Measurements from ENCODE around the gene MTX1. TPM values are rescaled to one million over a fixed set of nuclear protein-coding genes. Genes with fewer than 3 reads are reported as not detected.

MTX1 gene
- total RNA-seq, 1 experiment from 2014 or later, result 69.1 TPM

- Histone ChIP-seq H3K9me3 (ENCODE audit: control insufficient read depth in 1 of 2, insufficient read depth in 1 of 2, low read depth in 1 of 2, low read length in 2 of 2) (no peaks in the 10 kb centered on the region), H3K79me2 (ENCODE audit: insufficient read depth, low read length) (no peaks in the 10 kb centered on the region), H3K4me2 (ENCODE audit: low read length) (no peak overlapping the region), H3K4me3 (replicated peaks in 1 of 2; ENCODE audit: low read depth in 1 of 2, low read length in 2 of 2) (no peak overlapping the region), H3K9me2 (ENCODE audit: insufficient read depth) (no peaks in the 10 kb centered on the region), H3K4me1 (ENCODE audit: control insufficient read depth in 1 of 2, insufficient read depth in 2 of 2, low read length in 2 of 2) (no peaks in the 10 kb centered on the region; a peak in 2 of 4 replicates), H3K9ac (ENCODE audit: low read length) (no peak overlapping the region), H2AFZ (ENCODE audit: low read depth, low read length, poor library complexity, severe bottlenecking) (no peak overlapping the region), H3K27ac (ENCODE audit: low read depth, low read length) (no peak overlapping the region), H3K36me3 (ENCODE audit: control insufficient read depth in 1 of 2, insufficient read depth in 2 of 2, low read length in 2 of 2) (no peaks in the 10 kb centered on the region), H3K27me3 (ENCODE audit: insufficient read depth, low read length) (no peaks in the 10 kb centered on the region), H4K20me1 (ENCODE audit: insufficient read depth) (no peaks in the 10 kb centered on the region)
- ChIA-PET POLR2A (interaction anchor here (2.6 kb wide), 1 partner anchor 8 kb away, joined by 11 read pairs; no protein-coding TSS in a partner anchor), CTCF (interaction anchor here (2.4 kb wide), 1 partner anchor 13 kb away, joined by 9 read pairs; the partner anchor contains the start of gene KRTCAP2), RAD21 (ENCODE audit: low non-redundant PET in 1 of 2, low total read pairs in 2 of 2, uncharacterized antibody in 2 of 2, unreplicated experiment in 2 of 2) (no interaction called here)
- DNase-seq (ENCODE audit: low read depth, low spot score) (no peak), ATAC-seq (no peak)
- no peak for TF ChIP-seq CEBPB (IDR thresholded peaks at IDR 0.05; ENCODE audit: low read depth)
- TF ChIP-seq FOSL1 (IDR thresholded peaks at IDR 0.05; ENCODE audit: low read depth), result no peak
- TF ChIP-seq RAD21 (IDR thresholded peaks at IDR 0.05; ENCODE audit: low read depth), result no peak
- no peak for TF ChIP-seq ZBTB33 (IDR thresholded peaks at IDR 0.05; ENCODE audit: extremely low read depth, insufficient replicate concordance, low read length)
- TF ChIP-seq SIN3A (IDR thresholded peaks at IDR 0.05; ENCODE audit: low read depth), result no peak
- no peak for TF ChIP-seq EZH2phosphoT487 (IDR thresholded peaks at IDR 0.05; ENCODE audit: borderline replicate concordance)
- TF ChIP-seq MAX (IDR thresholded peaks at IDR 0.05), result no peak
- no peak for TF ChIP-seq JUND (IDR thresholded peaks at IDR 0.05)
- no peak for TF ChIP-seq ZFX (IDR thresholded peaks at IDR 0.05)
- intact Hi-C loops (cut with micrococcal nuclease), result no loop called here
- BruUV-seq (replicated peaks), result no TSS peak
Observed at GRCh38 chr1:155185783-155186066, 22.8 kb upstream of the MTX1 start.
